ENCODE data around the gene RHD.
A peak's percentile ranks its signal among the peaks of the same experiment; 100 is the strongest.
"Not testable (repeated sequence)": the region's sequence is repeated elsewhere in the genome, so short reads cannot be mapped to it uniquely, and the experiment has no call there.

Gene RHD

DNA sequence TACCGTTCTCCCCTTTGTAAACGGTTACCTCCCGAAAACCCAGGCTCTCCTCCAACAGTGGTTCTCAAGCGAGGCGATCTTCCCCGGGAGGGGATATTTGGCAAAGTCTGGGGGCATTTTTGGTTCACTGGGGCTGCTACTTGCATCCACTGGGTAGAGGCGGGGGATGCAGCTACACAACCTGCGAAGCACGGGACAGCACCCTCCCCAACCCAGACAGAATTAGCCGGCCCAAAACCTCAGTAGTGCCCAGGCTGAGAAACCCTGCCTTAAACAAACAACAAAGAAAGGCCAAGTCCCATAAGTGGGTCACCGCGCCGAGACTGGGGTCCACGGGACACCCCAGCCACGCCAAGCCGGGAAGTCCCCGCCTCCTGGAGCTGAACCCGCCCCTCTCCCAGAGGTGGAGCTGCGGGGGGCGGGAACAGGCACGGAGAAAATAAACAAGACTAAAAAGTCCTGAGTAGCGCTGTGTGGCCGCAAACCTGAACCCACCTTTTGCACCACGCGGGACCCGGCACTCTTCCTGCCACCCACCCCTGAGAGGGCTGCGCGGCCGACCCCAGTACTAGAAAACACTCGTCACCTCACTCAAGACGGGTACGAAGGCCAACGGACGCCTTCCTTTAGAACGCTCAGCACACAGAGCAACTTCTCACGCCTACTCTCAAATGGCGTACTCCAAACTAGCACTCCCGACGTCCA lies 65.3 kb downstream of the RHD start:
- peaks cover 18% of the 10 kb centered on the region for H3K4me1 ChIP-seq (ENCODE audit: insufficient read depth, low read length, severe bottlenecking)
- peak overlapping the region; percentile 88 for H3K4me3 ChIP-seq (ENCODE audit: low read depth, low read length, poor library complexity, severe bottlenecking)
- H3K79me2 ChIP-seq (ENCODE audit: insufficient read depth, low read length): peaks cover 41% of the 10 kb centered on the region
- H3K27me3 ChIP-seq (ENCODE audit: insufficient read depth, low read length); H3F3A ChIP-seq (ENCODE audit: insufficient read depth, low read length); H4K20me1 ChIP-seq (ENCODE audit: insufficient read depth, low read length); H3K9me3 ChIP-seq (ENCODE audit: low read length); H2AFZ ChIP-seq (ENCODE audit: low read length); H3K9me2 ChIP-seq (ENCODE audit: low read depth, low read length); H3K36me3 ChIP-seq (ENCODE audit: insufficient read depth, low read length): not testable (repeated sequence)
- peak overlapping the region; percentile 43 for H3K4me2 ChIP-seq (ENCODE audit: low read length)
- peak overlapping the region; percentile 79 for H3K27ac ChIP-seq (ENCODE audit: low read depth, low read length, poor library complexity, severe bottlenecking)
- H3K9ac ChIP-seq (ENCODE audit: low read length): peak overlapping the region; percentile 63

- Histone ChIP-seq H3K9me2 (ENCODE audit: low read depth, low read length) (no peaks in the 10 kb centered on the region), H3K9ac (ENCODE audit: low read length) (peak within 1 kb of the TSS; percentile 89), H3K27ac (ENCODE audit: low read depth, low read length, poor library complexity, severe bottlenecking) (peak within 1 kb of the TSS; percentile 82), H3K9me3 (ENCODE audit: low read length) (no peaks in the 10 kb centered on the region), H3K27me3 (ENCODE audit: insufficient read depth, low read length) (no peaks in the 10 kb centered on the region), H3K79me2 (ENCODE audit: insufficient read depth, low read length) (peaks cover 49% of the 10 kb centered on the region), H3K4me3 (ENCODE audit: low read depth, low read length, poor library complexity, severe bottlenecking) (peak within 1 kb of the TSS; percentile 88), H4K20me1 (ENCODE audit: insufficient read depth, low read length) (no peaks in the 10 kb centered on the region), H3K36me3 (ENCODE audit: insufficient read depth, low read length) (peaks cover 15% of the 10 kb centered on the region), H3F3A (ENCODE audit: insufficient read depth, low read length) (no peaks in the 10 kb centered on the region; the same call in 1 of the 2 replicates), H3K4me2 (ENCODE audit: low read length) (peak within 1 kb of the TSS; percentile 100), H3K4me1 (ENCODE audit: insufficient read depth, low read length, severe bottlenecking) (peaks cover 18% of the 10 kb centered on the region), H2AFZ (ENCODE audit: low read length) (no peak within 1 kb of the TSS)
- TF ChIP-seq EZH2 (IDR thresholded peaks at IDR 0.05; ENCODE audit: borderline replicate concordance, low read length): no peak
- TF ChIP-seq, protein P1, sequence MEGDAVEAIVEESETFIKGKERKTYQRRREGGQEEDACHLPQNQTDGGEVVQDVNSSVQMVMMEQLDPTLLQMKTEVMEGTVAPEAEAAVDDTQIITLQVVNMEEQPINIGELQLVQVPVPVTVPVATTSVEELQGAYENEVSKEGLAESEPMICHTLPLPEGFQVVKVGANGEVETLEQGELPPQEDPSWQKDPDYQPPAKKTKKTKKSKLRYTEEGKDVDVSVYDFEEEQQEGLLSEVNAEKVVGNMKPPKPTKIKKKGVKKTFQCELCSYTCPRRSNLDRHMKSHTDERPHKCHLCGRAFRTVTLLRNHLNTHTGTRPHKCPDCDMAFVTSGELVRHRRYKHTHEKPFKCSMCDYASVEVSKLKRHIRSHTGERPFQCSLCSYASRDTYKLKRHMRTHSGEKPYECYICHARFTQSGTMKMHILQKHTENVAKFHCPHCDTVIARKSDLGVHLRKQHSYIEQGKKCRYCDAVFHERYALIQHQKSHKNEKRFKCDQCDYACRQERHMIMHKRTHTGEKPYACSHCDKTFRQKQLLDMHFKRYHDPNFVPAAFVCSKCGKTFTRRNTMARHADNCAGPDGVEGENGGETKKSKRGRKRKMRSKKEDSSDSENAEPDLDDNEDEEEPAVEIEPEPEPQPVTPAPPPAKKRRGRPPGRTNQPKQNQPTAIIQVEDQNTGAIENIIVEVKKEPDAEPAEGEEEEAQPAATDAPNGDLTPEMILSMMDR (IDR thresholded peaks at IDR 0.05; ENCODE audit: low read length): no peak
Observed at GRCh38 chr1:25338188-25338981, 66.1 kb downstream of the RHD start, which contains the start of gene TMEM50A. TSS of gene TMEM50A (plus strand) at chr1:25338334. CDS start at chr1:25340487, 2,153 bp downstream.

- TF ChIP-seq, protein P1 (IDR thresholded peaks at IDR 0.05; ENCODE audit: low read length): no peak
- no peak for TF ChIP-seq EZH2 (IDR thresholded peaks at IDR 0.05; ENCODE audit: borderline replicate concordance, low read length)
- Histone ChIP-seq H3K27ac (ENCODE audit: low read depth, low read length, poor library complexity, severe bottlenecking) (peak overlapping the region; percentile 82), H3K36me3 (ENCODE audit: insufficient read depth, low read length) (peaks cover 21% of the 10 kb centered on the region), H3K9me3 (ENCODE audit: low read length) (no peaks in the 10 kb centered on the region), H3K4me2 (ENCODE audit: low read length) (peak overlapping the region; percentile 100), H3K27me3 (ENCODE audit: insufficient read depth, low read length) (no peaks in the 10 kb centered on the region), H3K9ac (ENCODE audit: low read length) (peak overlapping the region; percentile 89), H4K20me1 (ENCODE audit: insufficient read depth, low read length) (no peaks in the 10 kb centered on the region), H3K4me1 (ENCODE audit: insufficient read depth, low read length, severe bottlenecking) (peaks cover 18% of the 10 kb centered on the region), H3K9me2 (ENCODE audit: low read depth, low read length) (no peaks in the 10 kb centered on the region), H3K4me3 (ENCODE audit: low read depth, low read length, poor library complexity, severe bottlenecking) (peak overlapping the region; percentile 88), H2AFZ (ENCODE audit: low read length) (no peak overlapping the region), H3K79me2 (ENCODE audit: insufficient read depth, low read length) (peaks cover 55% of the 10 kb centered on the region), H3F3A (ENCODE audit: insufficient read depth, low read length) (no peaks in the 10 kb centered on the region; the same call in 1 of the 2 replicates)
Observed at GRCh38 chr1:25338986-25339385, 66.7 kb downstream of the RHD start.
